ENCODE data around the gene STT3B.

DNA sequence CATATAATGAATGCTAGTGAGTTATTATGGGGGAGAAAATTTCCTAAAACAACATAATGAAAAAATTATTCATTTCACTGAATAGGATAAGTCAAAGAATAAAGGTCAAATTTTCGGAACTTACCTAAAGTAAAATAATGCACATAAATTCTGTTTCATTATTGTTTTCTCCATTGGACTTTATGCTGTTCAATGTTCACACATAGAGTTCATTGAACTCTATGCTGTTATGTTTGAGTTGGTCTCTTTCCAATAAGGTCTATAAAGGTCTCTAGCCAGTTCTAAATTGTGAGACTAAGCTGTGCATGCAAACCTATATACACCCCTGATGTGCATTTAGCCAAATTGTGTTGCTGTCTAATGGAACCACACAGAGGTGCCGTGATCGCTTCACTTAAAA is 28.5 kb upstream of the STT3B start:
- TF ChIP-seq, protein P1, sequence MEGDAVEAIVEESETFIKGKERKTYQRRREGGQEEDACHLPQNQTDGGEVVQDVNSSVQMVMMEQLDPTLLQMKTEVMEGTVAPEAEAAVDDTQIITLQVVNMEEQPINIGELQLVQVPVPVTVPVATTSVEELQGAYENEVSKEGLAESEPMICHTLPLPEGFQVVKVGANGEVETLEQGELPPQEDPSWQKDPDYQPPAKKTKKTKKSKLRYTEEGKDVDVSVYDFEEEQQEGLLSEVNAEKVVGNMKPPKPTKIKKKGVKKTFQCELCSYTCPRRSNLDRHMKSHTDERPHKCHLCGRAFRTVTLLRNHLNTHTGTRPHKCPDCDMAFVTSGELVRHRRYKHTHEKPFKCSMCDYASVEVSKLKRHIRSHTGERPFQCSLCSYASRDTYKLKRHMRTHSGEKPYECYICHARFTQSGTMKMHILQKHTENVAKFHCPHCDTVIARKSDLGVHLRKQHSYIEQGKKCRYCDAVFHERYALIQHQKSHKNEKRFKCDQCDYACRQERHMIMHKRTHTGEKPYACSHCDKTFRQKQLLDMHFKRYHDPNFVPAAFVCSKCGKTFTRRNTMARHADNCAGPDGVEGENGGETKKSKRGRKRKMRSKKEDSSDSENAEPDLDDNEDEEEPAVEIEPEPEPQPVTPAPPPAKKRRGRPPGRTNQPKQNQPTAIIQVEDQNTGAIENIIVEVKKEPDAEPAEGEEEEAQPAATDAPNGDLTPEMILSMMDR (conservative IDR thresholded peaks at IDR 0.05 in 1 of 2, IDR thresholded peaks at IDR 0.05 in 1 of 2; ENCODE audit: low read depth in 1 of 2, low read length in 2 of 2): no peak
- TF ChIP-seq EZH2 (IDR thresholded peaks at IDR 0.05; ENCODE audit: low read length, missing control alignments): no peak
